GM18508 (cell line): Measurements from ENCODE around the gene RHEBL1.

Source experiments
- ATAC-seq: cut with Tn5 transposase; IDR thresholded peaks from one replicate; pipeline ENCODE4 v1.9.1; 2021; ENCODE audit warnings: moderate number of reproducible peaks; ENCODE audit not compliant: insufficient read depth, unreplicated experiment

RHEBL1 gene

GRCh38 chr12:49038291-49038955 is 31.4 kb downstream of the RHEBL1 start:
- ATAC-seq: no peak

- ATAC-seq: no peak
Observed at GRCh38 chr12:49037947-49038237, 31.9 kb downstream of the RHEBL1 start.

DNA sequence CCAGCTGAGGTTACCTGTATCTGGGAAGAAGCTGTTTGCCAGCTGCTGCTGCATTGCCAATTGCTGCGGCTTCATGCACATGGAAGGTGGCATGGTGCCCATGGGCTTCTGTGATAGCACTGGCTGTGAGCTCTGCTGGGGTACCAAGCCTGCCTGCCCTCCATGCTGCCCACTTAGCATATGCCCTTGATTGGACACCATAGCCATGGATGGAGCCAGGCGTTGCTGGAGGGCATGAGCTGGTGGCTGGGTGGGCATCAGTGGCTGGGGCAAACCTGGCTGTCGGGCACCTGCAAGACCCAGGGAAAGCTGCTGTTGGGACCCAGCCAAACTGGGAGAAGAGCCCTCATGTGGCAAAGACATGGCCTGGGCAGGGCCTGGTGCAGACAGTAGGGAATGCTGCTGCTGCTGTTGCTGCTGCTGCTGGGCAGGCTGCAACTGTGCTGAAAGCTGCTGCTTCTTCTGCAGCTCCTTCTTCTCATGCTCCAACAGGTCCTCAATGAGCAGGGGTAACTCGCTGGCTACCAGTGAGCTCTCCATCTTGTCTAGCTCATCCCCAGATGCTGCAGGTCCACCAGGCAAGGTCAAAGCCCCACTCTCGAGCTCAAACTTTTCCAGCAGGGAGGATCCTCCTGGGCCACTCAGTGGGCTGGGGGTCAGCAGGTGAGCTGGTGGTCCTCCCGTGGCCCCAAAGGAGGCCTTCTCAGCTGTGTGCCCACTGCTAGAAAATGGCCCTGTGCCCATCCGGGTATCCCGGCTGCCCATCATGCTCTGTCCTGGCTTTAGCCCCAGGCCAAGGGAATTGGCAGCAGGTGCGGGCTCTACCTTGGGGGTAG is 32.5 kb downstream of the RHEBL1 start:
- no peak for ATAC-seq

DNA sequence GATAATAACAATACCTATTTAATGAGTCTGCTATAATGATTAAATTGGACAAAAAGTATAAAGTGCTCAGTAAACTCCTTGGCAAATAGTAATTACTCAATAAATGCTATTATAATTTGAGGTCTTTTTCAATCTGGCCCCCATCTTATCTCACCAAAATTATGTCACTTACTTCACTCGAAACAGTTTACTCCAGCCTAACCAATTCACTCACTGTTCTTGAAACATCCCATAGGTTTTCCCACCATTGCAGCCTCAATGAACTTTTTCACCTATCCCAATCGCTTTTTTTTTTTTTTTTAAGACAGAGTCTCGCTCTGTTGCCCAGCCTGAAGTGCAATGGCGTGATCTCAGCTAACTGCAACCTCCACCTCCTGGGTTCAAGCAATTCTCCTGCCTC is 33.8 kb downstream of the RHEBL1 start:
- no peak for ATAC-seq

GRCh38 chr12:49034286-49034622 is 35.5 kb downstream of the RHEBL1 start:
- no peak for ATAC-seq

- ATAC-seq: no peak
Observed at GRCh38 chr12:49033611-49034285, 36.0 kb downstream of the RHEBL1 start.

DNA sequence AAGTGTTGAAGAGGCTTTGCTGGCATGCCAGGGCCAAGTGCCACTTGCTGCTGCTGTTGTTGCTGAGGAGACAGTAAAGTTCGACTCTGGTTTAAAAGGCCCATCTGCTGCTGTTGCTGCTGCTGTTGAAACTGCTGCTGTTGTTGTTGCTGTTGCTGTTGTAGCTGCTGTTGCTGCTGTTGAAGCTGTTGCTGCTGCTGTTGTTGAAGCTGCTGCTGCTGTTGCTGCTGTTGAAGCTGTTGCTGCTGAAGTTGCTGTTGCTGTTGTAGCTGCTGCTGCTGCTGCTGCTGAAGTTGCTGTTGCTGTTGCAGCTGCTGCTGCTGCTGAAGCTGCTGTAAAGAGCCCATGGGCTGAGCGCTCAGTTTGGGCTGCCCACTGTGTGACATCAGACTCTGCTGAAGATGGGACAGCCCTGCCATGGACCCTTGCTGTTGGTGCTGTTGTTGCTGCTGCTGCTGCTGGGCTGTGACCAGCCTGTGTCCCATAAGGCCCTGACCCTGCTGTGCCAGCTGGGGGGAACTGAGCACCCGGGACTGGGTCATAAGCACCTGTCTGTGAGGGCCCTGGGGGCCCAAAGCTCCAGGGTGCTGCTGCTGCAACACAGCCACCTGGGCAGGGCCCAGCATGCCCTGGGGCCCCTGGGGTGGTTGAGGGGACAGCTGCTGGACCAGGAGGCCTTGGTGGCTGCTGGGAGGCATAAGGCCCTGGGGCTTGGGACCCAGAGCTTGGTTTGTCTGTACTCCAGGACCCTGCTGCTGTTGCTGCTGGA is 36.9 kb downstream of the RHEBL1 start:
- no peak for ATAC-seq

- no peak for ATAC-seq
Observed at GRCh38 chr12:49032276-49032675, 37.5 kb downstream of the RHEBL1 start.

DNA sequence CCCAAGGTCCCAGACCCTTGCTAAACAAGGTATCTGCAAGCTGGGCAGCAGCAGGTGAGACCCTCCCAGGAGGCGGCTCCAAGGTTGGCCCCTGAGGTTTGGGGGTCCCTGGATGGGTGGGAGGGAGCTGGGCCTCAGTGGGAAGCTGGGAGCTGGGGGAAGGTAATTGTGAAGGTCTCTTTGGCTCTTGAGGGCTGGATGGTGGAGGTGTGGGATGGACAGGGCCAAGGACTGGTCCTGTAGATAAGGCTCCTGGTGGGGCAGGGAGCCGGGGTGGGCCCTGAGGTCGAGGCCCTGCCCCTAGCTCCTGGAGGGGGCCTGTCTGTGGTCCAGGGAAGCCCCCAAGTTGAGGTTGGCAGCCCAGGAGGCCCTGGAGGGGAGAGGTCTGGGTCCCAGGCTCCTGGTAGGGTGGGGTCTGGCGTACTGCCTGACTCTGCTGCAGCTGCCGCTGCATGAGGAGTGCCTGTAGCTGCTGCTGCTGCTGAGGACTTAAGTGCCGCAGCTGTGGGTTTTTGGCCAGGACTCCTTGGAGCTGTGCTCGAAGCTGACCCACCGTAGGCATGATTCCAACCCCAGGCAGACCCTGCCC is 38.1 kb downstream of the RHEBL1 start:
- no peak for ATAC-seq

DNA sequence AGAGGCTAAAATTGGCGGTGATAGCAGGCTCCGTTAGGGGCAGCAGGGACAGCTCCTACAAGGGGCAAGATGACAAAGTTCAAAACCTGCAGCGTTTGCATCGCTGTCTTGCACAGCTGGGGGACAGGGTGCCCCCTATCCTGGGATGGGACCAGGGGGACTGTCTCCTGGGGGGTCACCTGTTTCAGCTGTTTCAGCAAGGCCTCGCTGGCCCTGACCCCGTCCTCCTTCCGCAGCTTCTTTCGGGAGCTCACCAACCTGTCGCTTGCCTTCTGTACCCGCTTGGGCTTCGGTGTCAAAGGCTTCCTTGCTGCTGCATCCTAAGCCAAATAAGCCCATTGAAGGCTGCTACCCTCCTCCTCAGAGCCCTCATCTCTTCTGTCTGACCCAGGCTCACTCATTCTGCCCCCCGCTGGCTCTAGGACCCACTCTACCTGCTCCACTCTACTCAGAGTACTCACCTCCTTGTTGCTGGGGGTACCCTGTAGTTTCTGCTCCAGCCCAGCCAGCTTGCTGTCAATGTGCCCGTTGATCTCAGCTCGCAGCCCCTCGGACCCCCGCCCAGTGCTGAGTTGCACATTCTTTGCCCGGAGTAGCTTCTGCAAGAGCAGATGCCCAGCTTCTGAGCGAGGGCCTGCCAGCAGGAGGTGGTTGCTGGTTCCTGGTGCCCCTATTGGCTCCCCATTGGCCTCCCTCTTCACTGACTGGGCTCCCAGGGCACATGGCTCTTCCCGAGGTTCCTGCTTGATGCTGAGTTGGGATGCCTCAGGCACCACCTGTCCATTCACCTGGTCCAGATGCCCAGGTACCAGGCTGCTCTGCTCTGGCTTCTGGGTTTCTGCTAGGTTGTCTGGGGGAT is 38.8 kb downstream of the RHEBL1 start:
- no peak for ATAC-seq

- no peak for ATAC-seq
Observed at GRCh38 chr12:49030119-49030518, 39.7 kb downstream of the RHEBL1 start.

DNA sequence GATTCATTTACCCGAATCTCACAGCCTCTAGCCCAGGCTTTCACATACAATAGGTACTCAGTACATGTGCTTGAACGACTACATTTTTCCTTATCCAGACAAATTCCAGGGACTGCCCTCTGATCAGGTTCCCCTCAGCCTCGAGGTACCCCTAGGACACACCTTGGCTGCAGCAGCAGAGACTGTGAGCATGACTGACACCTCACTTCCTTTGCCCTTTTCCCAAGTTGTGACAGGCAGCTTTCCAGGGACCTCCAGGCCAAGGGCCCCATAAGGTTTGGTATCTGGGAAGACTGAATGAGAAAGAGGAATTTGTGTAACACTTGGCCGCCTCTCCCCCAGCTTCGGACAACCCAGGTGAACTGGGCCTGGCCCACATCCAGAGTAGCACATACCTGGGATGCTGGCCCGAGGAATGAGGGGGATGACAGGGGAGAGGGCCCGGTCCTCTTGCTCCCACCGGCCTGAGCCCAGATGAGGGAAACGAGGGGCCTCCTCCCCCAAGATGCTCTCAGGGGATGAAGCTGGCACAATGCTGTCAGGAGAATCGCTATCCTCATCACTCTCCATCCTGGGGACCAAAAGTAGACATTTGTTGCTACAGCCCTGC is 41.0 kb downstream of the RHEBL1 start:
- ATAC-seq: no peak

DNA sequence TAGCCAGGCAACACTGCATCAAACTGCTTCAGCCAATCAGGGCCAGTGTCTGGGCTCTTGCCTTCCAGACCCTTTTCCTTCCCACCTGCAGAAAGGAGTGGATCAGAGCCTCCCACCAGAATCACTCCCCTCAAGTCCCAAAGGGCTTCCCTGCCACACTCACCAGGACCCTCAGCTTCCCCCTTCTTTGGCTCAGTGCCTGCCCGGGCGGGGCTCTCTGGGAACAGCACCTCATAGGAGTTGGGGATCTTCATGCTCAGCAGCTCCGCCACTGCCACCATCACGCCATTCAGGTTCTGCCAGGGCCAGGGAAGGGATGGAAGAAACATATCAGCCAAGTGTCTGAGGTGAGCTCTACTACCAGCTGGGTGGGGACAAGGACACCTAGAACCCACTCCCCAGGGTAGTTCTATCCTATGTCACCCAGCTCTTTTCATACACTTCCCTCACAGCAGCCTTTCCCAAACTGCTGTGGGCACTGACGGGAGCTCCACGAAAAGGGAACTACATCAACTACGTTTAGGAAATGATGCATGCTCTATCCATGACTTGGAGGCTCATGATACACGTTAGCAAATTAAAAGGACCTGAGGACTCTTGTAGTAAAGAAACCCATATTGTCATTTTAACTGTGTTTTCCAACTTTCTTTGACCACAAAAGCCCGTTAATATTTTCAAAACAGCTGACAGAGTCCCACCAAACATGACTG is 41.8 kb downstream of the RHEBL1 start:
- ATAC-seq: no peak

- ATAC-seq: no peak
Observed at GRCh38 chr12:49026678-49027480, 42.9 kb downstream of the RHEBL1 start.

DNA sequence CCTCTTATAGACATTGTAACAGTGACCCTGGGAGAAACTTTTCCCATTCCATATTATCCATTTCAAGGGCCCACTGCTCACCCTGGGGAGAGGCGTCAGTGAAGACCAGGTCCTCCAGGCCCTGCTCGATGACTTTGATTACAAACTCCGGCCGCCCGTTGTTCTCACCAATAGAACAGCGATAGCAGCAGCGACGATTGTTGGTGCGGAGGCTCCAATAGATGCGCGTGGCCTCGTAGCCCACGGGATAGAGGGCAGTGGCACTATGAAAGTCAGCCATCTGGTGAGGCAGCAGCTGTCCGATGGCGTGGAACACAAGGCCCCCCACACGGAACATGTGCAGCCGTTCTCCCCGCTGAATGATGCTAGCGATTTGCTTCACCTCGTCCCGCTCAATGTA is 43.7 kb downstream of the RHEBL1 start:
- ATAC-seq: no peak

- no peak for ATAC-seq
Observed at GRCh38 chr12:49025463-49025862, 44.3 kb downstream of the RHEBL1 start.

- no peak for ATAC-seq
Observed at GRCh38 chr12:49024543-49024942, 45.2 kb downstream of the RHEBL1 start.

GRCh38 chr12:49023812-49024211 is 46.0 kb downstream of the RHEBL1 start:
- no peak for ATAC-seq
